NCI-H2171 treated with DMSO at 0.1 percent for 48 hours (cell line): ENCODE results near the gene SAMD4A.

Source experiments
- DNase-seq: peaks from one replicate; lab custom pipeline; 2025; lab: John Stamatoyannopoulos, UW

Gene SAMD4A

GRCh38 chr14:54566410-54567223, at the start of gene SAMD4A:
TSS of gene SAMD4A (plus strand) at chr14:54567128. CDS start at chr14:54567917, 789 bp downstream.
- peak; percentile 63 for DNase-seq

GRCh38 chr14:54524410-54524809, 42.5 kb upstream of the SAMD4A start:
- no peak for DNase-seq

GRCh38 chr14:54528973-54529372, 38.0 kb upstream of the SAMD4A start:
- no peak for DNase-seq

GRCh38 chr14:54529811-54530210, 37.1 kb upstream of the SAMD4A start:
- DNase-seq, result no peak

GRCh38 chr14:54532111-54533012, 34.6 kb upstream of the SAMD4A start:
- DNase-seq, result no peak

DNA sequence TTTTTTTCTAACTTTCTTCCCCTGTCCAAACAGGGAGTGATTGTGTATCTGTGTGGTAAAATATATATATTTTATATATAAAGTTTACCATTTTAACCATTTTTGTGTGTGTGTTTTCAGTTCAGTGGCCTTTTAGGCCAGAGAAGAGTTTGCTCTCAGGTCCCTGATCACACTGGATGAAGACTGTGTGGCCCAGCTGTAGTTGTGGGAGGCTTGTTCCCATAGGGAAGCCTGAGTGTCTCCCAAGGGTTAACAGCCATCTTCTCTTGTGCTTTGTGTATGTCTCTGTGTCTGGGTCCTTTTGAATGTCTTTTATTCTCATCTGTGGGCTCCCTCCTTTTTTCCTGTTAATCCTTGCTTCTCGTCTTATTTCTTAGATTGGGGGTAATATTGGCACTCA, 33.8 kb upstream of the SAMD4A start:
- no peak for DNase-seq

GRCh38 chr14:54535126-54535525, 31.8 kb upstream of the SAMD4A start:
- DNase-seq, result no peak

DNA sequence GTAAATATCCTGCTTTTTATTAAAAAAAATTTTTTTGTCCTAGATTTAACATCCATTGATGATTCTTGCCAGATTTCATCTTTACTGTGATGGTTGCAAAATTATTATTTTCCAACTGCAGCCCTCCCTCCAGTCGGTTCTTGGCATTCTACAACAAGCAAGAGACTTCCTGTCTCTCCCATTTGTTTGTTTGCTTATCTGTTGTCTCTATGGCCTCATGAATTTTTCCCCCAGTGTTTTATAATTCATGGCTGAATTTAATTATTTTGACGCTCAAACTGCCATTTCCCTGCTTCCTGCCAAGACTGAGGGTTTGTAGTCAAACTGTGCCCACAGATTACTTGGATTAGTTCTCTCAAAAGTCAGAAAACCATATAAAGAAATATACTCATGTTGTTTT, 31.3 kb upstream of the SAMD4A start:
- no peak for DNase-seq

DNA sequence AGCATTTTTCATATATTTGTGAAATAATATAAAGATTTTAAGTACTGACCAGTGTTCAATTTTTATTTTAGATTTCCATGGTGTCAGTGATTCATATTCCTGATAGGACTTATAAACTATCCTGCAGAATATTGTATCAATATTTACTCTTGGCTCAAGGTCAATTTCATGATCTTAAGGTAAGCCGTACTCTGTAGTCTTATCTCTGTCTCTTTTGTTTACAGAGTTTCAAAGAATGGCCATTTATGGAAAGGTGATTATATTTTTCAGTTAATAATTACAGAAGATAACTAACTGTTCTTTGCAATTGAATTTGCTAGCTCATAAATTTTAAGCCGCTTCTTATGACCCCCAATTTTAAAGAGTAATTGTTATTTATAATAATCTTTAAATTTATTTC, 29.3 kb upstream of the SAMD4A start:
- no peak for DNase-seq

GRCh38 chr14:54538055-54538454, 28.9 kb upstream of the SAMD4A start:
- no peak for DNase-seq

DNA sequence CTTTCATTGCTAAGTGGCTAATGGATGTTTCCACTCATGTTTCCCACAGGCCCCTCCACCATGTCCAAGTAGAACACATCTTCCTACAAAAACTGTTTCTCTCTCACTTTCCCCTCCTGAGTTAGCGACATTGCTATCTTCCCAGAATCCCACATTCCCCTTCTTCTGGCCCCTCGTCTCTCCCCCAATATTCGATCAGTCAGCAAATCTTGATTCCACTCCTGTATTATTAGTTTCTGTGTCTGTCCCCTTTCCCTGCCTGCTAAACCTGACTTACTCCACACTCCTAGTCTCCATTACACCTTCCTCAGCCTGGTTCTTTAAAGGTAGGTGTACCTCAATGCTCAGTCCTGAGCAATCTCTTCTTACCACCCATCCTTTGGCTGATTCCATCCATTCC, 19.3 kb upstream of the SAMD4A start:
- no peak for DNase-seq

DNA sequence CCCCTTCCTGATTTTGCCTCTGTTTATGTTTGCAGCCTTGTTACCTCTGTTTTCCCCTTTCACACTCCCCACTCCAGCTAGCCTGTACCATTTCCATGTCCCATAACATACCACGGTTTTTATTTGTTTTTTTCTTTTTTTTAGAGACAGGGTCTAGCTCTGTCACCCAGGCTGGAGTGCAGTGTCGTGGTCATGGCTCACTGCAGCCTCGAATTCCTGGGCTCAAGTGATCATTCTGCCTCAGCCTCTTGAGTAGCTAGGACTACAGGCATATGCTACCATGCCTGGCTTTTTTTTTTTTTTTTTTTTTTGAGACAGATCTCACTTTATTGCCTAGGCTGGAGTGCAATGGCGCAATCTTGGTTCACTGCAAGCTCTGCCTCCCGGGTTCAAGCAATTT, 18.4 kb upstream of the SAMD4A start:
- DNase-seq, result no peak

DNA sequence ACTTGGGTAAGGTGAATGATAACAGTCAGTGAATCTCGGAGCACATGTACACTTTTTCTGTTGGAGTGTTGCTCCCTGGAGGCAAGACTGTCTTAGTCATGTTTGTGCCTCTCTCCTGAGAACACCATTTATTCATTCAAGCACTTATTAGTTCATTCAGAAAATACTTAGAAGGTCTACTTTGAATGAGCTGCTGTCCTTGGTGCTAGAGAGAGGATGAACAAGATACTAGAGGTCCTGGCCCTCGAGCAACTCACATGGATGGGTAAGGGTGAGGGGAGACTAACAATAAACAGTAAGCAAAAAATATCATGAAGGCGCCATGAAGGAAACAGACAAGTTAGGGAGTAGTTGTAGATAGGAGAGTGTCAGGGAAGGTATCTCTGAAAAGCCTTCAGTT, 17.1 kb upstream of the SAMD4A start:
- no peak for DNase-seq

DNA sequence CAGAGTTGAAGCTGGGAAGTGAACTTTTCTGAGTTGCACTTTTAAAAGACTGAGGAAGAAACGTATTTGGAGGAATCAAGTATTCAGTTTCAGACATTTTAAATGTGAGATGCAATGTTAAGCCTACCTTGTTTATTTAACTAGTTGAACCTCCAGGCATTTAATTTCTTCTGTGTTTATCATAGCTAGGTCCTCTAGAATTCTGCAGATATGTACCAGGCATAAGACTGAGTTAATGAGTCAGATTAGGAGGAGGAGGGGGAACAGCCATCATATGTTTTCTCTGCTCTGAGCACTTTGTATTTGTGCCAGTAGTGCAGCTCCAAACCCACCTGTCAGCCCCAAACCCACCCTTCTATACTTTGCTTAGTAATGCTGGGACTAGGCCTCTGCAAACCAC, 16.4 kb upstream of the SAMD4A start:
- DNase-seq, result no peak

- peak; percentile 14 for DNase-seq
These were observed 12.5 kb upstream of the SAMD4A start for GRCh38 chr14:54554401-54554800.

DNA sequence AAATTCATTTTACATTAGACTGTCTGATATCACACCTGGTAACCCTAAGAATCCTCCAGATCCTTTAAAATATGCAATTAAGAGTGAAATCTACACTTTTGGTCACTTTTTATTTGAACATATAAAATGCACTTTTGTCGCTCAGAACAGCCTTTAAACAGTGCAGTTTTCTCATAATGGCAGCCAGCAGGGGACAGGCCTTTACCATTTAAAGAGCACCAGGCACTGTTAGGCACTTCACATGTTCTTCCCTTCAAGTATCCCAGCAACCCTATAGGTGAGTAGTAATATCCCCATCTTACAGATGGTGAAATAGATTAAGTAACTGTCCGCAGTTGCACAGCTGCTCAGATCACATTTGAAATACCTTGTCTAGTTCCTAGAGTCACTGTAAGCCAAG, 11.3 kb upstream of the SAMD4A start:
- DNase-seq, result no peak

GRCh38 chr14:54556535-54556934, 10.4 kb upstream of the SAMD4A start:
- no peak for DNase-seq

- DNase-seq, result no peak
These were observed 4.6 kb upstream of the SAMD4A start for GRCh38 chr14:54562334-54562733.

GRCh38 chr14:54564071-54564867, 2.7 kb upstream of the SAMD4A start:
- peak; percentile 81 for DNase-seq

DNA sequence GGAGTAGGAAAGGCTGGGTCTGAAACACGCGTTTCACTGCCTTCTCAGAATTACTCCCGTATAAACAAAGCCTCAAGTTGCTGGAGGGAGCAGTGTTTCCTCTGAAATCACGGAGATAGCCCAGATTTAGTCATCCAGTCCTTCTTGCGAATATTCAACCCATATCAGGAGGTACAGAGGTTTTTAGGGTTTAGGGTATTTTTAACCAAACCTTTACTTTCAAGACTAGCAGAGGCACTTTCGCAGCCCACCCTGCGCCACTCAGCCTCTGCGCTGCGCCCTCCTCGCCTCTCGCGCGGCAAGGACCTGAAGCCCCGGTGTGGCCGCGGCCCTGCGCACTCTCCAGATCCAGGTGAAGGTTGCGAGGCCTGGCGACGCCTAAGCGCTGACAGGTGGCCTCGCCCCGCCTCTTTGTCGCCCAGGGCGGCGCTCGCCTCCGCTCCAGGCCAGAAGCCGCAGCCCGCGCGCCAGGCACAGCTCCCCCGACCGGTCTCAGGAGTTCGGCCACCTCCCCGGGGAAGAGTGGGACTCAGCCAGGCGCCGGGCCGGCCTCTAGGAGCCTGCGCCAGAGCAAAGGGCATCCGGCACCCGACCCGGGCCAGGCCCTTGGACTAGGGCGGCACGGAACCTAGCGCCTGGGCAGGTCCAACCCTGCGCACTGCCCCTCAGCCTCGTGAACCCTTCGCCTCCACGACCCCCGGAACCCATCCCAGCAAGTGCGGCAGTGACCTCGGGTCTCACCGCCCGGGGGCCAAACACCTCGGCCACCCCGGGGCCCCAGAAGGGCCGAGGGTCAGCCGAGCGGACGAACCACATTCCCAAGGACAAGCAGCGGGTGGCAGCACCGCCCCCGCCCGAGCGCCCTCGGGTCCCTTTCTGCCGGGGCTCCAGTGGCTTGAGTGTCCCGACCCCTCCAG, 1.8 kb upstream of the SAMD4A start:
- DNase-seq, result peak; percentile 80

DNA sequence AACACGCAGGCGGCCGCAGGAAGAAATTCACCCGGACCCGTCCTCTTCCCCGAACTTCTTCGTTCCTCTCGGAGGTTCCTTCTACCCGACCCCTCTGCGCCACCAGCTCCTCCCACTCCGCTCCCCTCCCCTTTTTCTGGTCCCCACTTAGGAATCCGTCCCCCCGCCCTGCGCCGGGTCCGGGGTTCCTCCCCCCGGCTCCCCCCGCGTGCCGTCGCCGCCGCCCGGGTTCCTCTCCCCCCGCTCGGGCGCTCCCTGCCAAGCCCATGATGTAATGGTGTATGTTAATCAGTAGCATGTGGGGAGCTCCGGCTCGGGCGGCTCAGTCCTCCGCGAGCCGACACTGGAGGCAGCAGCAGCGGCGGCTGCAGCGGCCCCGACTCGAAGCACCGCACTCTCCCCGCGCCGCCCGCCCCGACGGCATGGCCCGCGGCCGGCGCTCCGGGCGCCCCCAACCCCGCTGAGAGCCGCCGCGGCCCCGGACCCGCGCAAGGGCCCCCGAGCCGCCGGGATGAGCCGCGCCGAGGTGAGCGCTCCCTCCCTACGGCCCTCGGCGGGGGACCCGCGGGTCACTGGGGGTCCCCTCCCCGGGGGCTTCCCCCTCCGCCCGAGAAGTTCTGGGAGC, 1.0 kb upstream of the SAMD4A start:
- DNase-seq, result peak; percentile 75
